ENCODE results near the gene MAP6D1.

GRCh38 chr3:183766107-183766506, 59.3 kb downstream of the MAP6D1 start:
- TF ChIP-seq POLR2A (IDR thresholded peaks at IDR 0.05; ENCODE audit: low read length) (no peak), GATA1 (IDR thresholded peaks at IDR 0.05; ENCODE audit: low read depth, low read length) (no peak)

All from erythroblast (primary cell).